ENCODE results near the gene PIP4K2A.
A peak's percentile ranks its signal among the peaks of the same experiment; 100 is the strongest.
"Not testable (repeated sequence)": the region's sequence is repeated elsewhere in the genome, so short reads cannot be mapped to it uniquely, and the experiment has no call there.

The PIP4K2A gene

DNA sequence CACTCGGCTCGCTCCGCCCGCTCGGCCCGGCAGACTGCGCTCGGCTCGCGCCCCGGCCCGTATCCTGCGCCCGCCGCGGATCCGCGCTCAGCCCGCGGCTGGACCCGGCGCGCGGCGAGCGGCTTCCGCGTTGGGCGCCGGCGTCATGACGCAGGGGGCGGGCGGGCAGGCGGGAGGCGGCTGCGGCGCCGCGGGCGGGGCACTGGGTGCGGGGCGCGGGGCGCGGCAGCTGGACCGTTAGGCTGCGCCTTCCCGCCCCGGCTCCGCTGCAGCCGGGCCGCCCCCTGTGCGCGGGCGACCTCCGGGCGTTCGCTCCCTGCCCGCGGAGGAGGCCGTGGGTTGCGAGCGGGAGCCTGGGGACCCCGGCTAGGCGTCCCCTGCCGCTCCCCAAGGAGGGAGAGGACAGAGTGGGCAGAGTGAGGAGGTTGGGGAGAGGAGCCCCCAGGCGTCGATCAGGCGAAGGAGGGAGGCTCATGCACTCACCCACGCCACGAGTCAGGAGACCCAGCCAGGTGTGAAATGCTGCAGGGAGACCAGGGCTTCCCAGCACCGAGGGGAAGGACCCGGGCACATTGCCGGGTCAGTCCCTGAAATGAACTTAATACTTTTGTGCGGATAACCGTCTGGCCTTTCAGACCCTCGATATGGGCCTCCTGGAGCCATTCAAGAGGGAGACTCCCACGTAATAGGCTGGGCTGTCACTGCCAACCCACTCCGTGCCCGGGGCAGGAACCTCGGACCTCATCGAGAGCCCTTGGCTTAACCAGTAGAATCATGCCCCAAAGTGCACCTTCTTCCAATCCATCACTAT, at the start of gene PIP4K2A:
PIP4K2A (minus strand) TSS at position 100 of the 811 bp plus-strand sequence. CDS start 252 bp downstream, outside the sequence.
- Histone ChIP-seq H2AFZ (ENCODE audit: low read length, unreplicated experiment) (peak within 1 kb of the TSS; percentile 99), H3K79me2 (ENCODE audit: control insufficient read depth, insufficient read depth, low read length, unreplicated experiment) (peaks cover 43% of the 10 kb centered on the region), H3K27me3 (ENCODE audit: insufficient read depth, low read length) (no peaks in the 10 kb centered on the region), H3K36me3 (ENCODE audit: insufficient read depth, low read length) (no peaks in the 10 kb centered on the region), H3K4me3 (ENCODE audit: low read depth, low read length) (peak within 1 kb of the TSS; percentile 97), H3K27ac (ENCODE audit: low read depth, low read length) (peak within 1 kb of the TSS; percentile 49; the same call in 1 of the 2 replicates), H3K4me1 (ENCODE audit: control insufficient read depth, insufficient read depth, low read length, unreplicated experiment) (peaks cover 21% of the 10 kb centered on the region)

DNA sequence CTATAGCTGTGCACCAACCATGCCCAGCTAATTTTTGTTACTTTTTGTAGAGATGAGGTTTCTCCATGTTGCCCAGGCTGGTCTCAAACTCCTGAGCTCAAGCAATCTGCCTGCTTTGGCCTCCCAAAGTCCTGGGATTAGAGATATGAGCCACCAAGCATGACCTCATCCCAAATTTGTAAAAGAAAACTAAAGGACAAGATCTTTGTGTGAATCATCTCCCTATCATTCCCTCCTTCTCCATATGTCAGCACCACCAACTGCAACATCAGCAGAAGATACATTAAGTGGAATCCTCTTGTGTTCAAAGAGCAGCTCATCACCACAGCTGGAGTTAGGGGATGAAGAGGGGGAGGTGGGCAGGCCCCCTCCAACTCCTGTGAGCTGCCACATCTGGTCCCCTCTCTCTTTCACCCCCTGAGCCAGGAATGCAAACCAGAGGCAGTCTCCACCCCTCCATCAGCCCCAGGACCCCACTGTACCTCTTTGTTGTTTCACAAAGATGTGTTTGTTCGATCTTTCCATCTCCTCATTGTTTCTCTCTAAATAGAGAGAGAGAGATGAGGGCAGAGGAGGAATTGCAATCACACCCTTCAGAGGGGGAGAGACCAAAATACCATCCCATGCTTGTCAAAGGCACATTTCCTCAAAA, 47.3 kb upstream of the PIP4K2A start:
- Histone ChIP-seq H3K79me2 (ENCODE audit: control insufficient read depth, insufficient read depth, low read length, unreplicated experiment) (no peaks in the 10 kb centered on the region), H3K27ac (ENCODE audit: low read depth, low read length) (no peak overlapping the region), H2AFZ (ENCODE audit: low read length, unreplicated experiment) (no peak overlapping the region), H3K4me3 (ENCODE audit: low read depth, low read length) (no peak overlapping the region), H3K36me3 (ENCODE audit: insufficient read depth, low read length) (no peaks in the 10 kb centered on the region), H3K27me3 (ENCODE audit: insufficient read depth, low read length) (no peaks in the 10 kb centered on the region), H3K4me1 (ENCODE audit: control insufficient read depth, insufficient read depth, low read length, unreplicated experiment) (no peaks in the 10 kb centered on the region)

DNA sequence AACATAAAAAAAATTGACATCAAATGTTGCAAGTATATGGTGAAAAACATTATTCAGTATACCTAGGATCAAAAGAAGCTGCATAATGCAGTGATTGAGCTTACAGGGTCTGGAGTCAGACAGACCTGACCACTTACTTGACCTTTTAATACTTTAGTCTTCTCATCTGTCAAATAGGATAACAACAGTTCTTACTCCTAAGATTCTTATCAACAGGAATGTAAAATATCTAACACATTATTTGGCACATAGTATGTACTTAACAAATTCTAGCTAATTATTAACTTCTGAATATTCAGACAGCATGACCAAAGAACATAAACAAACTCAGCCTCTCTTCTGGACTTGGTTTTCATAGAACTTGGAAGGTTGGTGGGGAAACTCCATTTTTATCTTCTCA, 45.6 kb upstream of the PIP4K2A start:
- no peak overlapping the region for H3K27ac ChIP-seq (ENCODE audit: low read depth, low read length)
- H3K27me3 ChIP-seq (ENCODE audit: insufficient read depth, low read length): no peaks in the 10 kb centered on the region
- H3K4me1 ChIP-seq (ENCODE audit: control insufficient read depth, insufficient read depth, low read length, unreplicated experiment): no peaks in the 10 kb centered on the region
- H2AFZ ChIP-seq (ENCODE audit: low read length, unreplicated experiment): no peak overlapping the region
- H3K79me2 ChIP-seq (ENCODE audit: control insufficient read depth, insufficient read depth, low read length, unreplicated experiment): no peaks in the 10 kb centered on the region
- H3K4me3 ChIP-seq (ENCODE audit: low read depth, low read length): no peak overlapping the region
- H3K36me3 ChIP-seq (ENCODE audit: insufficient read depth, low read length): no peaks in the 10 kb centered on the region

DNA sequence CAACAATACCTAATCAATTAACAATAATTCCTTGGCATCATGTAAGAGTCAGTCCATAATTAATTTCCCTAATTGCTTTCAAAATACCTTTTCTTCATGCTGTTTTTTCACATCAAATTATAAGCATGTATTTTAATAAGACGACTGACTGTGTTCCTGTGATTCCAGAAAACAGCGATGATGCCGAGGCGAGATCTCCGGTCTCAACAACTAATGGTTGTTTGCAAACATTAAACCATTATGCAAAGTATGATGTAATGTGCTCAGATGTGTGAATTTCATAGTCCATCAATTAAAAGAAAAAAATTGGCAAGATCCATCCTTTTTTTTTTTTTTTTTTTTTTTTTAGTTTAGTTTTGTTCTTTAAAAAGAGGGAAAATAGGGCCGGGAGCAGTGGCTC, 44.5 kb upstream of the PIP4K2A start:
- peaks cover 2% of the 10 kb centered on the region for H3K4me1 ChIP-seq (ENCODE audit: control insufficient read depth, insufficient read depth, low read length, unreplicated experiment)
- no peak overlapping the region for H3K27ac ChIP-seq (ENCODE audit: low read depth, low read length)
- H3K27me3 ChIP-seq (ENCODE audit: insufficient read depth, low read length): no peaks in the 10 kb centered on the region
- no peak overlapping the region for H3K4me3 ChIP-seq (ENCODE audit: low read depth, low read length)
- H3K36me3 ChIP-seq (ENCODE audit: insufficient read depth, low read length): no peaks in the 10 kb centered on the region
- H3K79me2 ChIP-seq (ENCODE audit: control insufficient read depth, insufficient read depth, low read length, unreplicated experiment): no peaks in the 10 kb centered on the region
- H2AFZ ChIP-seq (ENCODE audit: low read length, unreplicated experiment): no peak overlapping the region

DNA sequence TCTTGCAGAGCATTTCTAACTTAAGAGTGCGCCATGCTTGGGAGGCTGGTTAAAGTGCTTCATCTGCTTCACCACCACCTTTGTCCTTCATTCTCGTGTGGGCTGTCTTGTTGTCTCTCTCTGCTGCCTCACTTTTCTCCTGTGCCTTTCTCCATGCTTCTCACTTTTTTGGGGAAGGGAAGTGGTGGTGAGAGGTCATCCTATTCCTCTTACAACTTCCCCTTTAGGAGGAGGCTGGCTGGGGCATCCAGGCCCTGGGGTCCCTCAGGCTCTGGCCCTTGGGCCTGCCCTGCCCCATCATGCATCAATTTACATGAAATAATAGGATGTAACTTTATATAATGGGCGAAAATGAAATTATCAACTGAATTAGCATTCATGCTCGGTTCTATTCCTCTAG, 39.9 kb upstream of the PIP4K2A start:
- Histone ChIP-seq H3K4me1 (ENCODE audit: control insufficient read depth, insufficient read depth, low read length, unreplicated experiment) (peaks cover 13% of the 10 kb centered on the region), H2AFZ (ENCODE audit: low read length, unreplicated experiment) (peak overlapping the region; percentile 37), H3K79me2 (ENCODE audit: control insufficient read depth, insufficient read depth, low read length, unreplicated experiment) (no peaks in the 10 kb centered on the region), H3K4me3 (ENCODE audit: low read depth, low read length) (no peak overlapping the region), H3K27me3 (ENCODE audit: insufficient read depth, low read length) (no peaks in the 10 kb centered on the region), H3K27ac (ENCODE audit: low read depth, low read length) (no peak overlapping the region), H3K36me3 (ENCODE audit: insufficient read depth, low read length) (no peaks in the 10 kb centered on the region)

DNA sequence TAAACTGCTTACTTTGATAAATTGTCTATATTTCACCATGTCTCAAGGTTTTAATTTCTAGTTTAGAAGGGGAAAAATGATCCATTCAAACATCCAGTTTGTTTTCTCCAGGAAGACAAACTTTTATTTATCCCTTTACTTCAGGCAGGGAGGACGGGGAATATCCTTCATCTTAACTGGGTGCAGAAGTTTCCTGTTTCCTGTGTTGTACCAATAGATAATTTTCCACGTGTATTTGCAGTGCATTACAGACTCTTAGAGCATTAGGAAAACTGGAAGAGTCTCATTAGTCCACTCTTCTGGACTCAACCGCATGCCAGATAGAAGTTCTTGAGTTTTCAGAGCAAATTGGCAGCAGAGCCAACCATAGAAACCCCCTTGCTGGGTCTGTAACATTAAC, 39.4 kb upstream of the PIP4K2A start:
- no peaks in the 10 kb centered on the region for H3K79me2 ChIP-seq (ENCODE audit: control insufficient read depth, insufficient read depth, low read length, unreplicated experiment)
- no peak overlapping the region for H3K4me3 ChIP-seq (ENCODE audit: low read depth, low read length)
- no peak overlapping the region for H3K27ac ChIP-seq (ENCODE audit: low read depth, low read length)
- no peaks in the 10 kb centered on the region for H3K36me3 ChIP-seq (ENCODE audit: insufficient read depth, low read length)
- peak overlapping the region; percentile 37 for H2AFZ ChIP-seq (ENCODE audit: low read length, unreplicated experiment)
- peaks cover 13% of the 10 kb centered on the region for H3K4me1 ChIP-seq (ENCODE audit: control insufficient read depth, insufficient read depth, low read length, unreplicated experiment)
- no peaks in the 10 kb centered on the region for H3K27me3 ChIP-seq (ENCODE audit: insufficient read depth, low read length)

DNA sequence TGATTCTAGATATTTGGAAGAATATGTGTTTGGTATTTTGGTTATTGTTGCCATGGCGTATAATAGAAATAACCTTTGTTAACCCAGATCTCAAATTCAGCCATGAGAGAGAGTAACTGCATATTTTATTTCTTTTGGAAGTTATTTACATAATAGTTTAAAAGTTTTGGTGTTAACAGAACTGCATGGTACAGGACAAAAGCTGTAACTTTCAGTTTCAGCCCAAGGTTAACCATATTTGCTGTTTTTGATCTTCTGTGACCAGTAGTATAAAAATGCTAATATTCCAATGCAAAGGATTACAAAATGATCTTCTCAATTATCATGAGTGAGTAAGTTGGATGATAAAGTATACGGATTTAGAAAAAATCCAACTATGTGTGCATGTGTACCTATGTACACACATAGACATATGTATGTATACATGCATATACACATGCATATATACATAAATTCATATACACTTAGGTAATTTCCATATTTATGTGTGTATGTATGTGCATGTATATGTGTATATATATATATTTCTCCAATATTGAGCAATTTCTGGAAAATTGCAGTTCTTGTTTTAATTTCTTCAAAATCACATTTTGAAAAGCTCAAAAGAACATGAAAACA, 38.0 kb upstream of the PIP4K2A start:
- H2AFZ ChIP-seq (ENCODE audit: low read length, unreplicated experiment): peak overlapping the region; percentile 2
- H3K36me3 ChIP-seq (ENCODE audit: insufficient read depth, low read length): no peaks in the 10 kb centered on the region
- no peaks in the 10 kb centered on the region for H3K79me2 ChIP-seq (ENCODE audit: control insufficient read depth, insufficient read depth, low read length, unreplicated experiment)
- H3K4me3 ChIP-seq (ENCODE audit: low read depth, low read length): no peak overlapping the region
- H3K4me1 ChIP-seq (ENCODE audit: control insufficient read depth, insufficient read depth, low read length, unreplicated experiment): peaks cover 13% of the 10 kb centered on the region
- H3K27me3 ChIP-seq (ENCODE audit: insufficient read depth, low read length): no peaks in the 10 kb centered on the region
- H3K27ac ChIP-seq (ENCODE audit: low read depth, low read length): no peak overlapping the region

DNA sequence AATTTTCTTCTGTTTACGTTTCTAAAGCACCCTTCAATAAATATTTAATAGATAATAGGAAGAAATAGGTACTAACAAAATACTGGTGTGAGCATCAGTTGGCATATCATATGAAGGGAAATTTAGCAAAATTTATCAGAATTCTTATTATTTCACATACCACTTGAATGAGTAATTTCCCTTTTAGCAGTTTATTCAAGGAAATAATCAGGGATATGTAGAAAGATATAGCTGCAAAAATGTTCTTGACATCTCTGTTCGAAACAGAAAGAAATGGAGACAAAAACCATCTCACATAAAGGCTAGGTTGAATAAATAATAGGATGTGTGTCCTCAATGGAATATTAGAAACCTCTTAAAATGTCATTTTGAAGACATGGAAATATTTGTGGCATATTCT, 35.8 kb upstream of the PIP4K2A start:
- Histone ChIP-seq H3K27ac (ENCODE audit: low read depth, low read length) (no peak overlapping the region), H3K4me3 (ENCODE audit: low read depth, low read length) (no peak overlapping the region), H3K79me2 (ENCODE audit: control insufficient read depth, insufficient read depth, low read length, unreplicated experiment) (no peaks in the 10 kb centered on the region), H2AFZ (ENCODE audit: low read length, unreplicated experiment) (no peak overlapping the region), H3K36me3 (ENCODE audit: insufficient read depth, low read length) (no peaks in the 10 kb centered on the region), H3K27me3 (ENCODE audit: insufficient read depth, low read length) (no peaks in the 10 kb centered on the region), H3K4me1 (ENCODE audit: control insufficient read depth, insufficient read depth, low read length, unreplicated experiment) (peaks cover 13% of the 10 kb centered on the region)

DNA sequence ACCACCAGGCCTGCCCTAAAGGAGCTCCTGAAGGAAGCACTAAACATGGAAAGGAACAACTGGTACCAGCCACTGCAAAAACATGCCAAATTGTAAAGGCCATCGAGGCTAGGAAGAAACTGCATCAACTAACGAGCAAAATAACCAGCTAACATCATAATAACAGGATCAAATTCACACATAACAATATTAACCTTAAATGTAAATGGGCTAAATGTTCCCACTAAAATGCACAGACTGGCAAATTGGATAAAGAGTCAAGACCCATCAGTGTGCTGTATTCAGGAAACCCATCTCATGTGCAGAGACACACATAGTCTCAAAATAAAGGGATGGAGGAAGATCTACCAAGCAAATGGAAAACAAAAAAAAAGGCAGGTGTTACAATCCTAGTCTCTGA, 30.5 kb upstream of the PIP4K2A start:
- H2AFZ ChIP-seq (ENCODE audit: low read length, unreplicated experiment); H3K27ac ChIP-seq (ENCODE audit: low read depth, low read length); H3K27me3 ChIP-seq (ENCODE audit: insufficient read depth, low read length); H3K79me2 ChIP-seq (ENCODE audit: control insufficient read depth, insufficient read depth, low read length, unreplicated experiment); H3K4me3 ChIP-seq (ENCODE audit: low read depth, low read length); H3K4me1 ChIP-seq (ENCODE audit: control insufficient read depth, insufficient read depth, low read length, unreplicated experiment); H3K36me3 ChIP-seq (ENCODE audit: insufficient read depth, low read length): not testable (repeated sequence)

DNA sequence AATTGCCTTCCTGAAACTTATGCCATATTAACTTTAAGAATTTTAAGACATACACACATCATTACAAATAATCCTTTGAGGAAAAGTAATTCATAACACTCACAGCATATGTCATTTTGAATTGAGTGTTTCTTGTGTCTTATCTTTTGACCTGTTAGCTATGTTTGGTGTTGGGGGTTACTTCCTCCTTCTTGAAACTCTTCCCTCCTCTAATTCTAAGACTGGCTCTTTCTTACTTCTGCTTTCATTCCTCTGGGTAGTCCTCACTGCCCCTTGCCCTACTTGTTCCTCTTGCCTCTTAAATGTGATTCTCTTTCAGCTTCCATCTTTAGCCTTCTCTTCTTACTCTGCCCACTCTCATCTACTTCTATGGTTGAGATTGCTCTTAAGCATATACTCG, 28.3 kb upstream of the PIP4K2A start:
- no peaks in the 10 kb centered on the region for H3K36me3 ChIP-seq (ENCODE audit: insufficient read depth, low read length)
- peaks cover 13% of the 10 kb centered on the region for H3K4me1 ChIP-seq (ENCODE audit: control insufficient read depth, insufficient read depth, low read length, unreplicated experiment)
- H3K79me2 ChIP-seq (ENCODE audit: control insufficient read depth, insufficient read depth, low read length, unreplicated experiment): no peaks in the 10 kb centered on the region
- H3K27me3 ChIP-seq (ENCODE audit: insufficient read depth, low read length): no peaks in the 10 kb centered on the region
- H3K27ac ChIP-seq (ENCODE audit: low read depth, low read length): no peak overlapping the region
- H2AFZ ChIP-seq (ENCODE audit: low read length, unreplicated experiment): no peak overlapping the region
- H3K4me3 ChIP-seq (ENCODE audit: low read depth, low read length): no peak overlapping the region

DNA sequence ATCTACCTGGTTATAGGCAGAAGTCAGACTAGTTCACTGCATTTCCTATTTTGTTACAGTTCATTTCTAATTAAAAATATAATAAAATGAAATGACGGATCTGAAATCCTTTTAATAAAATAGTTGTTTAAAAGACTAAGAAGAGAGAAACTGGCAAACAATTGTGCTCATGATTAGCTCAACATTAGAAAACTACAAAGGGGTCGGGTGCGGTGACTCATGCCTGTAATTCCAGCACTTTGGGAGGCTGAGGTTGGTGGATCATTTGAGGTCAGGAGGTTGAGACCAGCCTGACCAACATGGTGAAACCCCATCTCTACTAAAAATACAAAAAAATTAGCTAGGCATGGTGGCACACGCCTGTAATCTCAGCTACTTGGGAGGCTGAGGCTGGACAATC, 27.3 kb upstream of the PIP4K2A start:
- not testable (repeated sequence) for H3K27me3 ChIP-seq (ENCODE audit: insufficient read depth, low read length); H3K79me2 ChIP-seq (ENCODE audit: control insufficient read depth, insufficient read depth, low read length, unreplicated experiment); H3K27ac ChIP-seq (ENCODE audit: low read depth, low read length); H3K36me3 ChIP-seq (ENCODE audit: insufficient read depth, low read length); H2AFZ ChIP-seq (ENCODE audit: low read length, unreplicated experiment); H3K4me3 ChIP-seq (ENCODE audit: low read depth, low read length)
- H3K4me1 ChIP-seq (ENCODE audit: control insufficient read depth, insufficient read depth, low read length, unreplicated experiment): peaks cover 21% of the 10 kb centered on the region

All from ACC112 (cell line).